HG03575 (cell line): ENCODE data around the gene SHANK3.

Experiments used
- ATAC-seq: cut with Tn5 transposase; IDR thresholded peaks from one replicate; pipeline ENCODE4 v1.9.1; 2021; ENCODE audit not compliant: unreplicated experiment, insufficient number of reproducible peaks, low FRiP score; ENCODE audit errors: extremely low read depth

The SHANK3 gene

DNA sequence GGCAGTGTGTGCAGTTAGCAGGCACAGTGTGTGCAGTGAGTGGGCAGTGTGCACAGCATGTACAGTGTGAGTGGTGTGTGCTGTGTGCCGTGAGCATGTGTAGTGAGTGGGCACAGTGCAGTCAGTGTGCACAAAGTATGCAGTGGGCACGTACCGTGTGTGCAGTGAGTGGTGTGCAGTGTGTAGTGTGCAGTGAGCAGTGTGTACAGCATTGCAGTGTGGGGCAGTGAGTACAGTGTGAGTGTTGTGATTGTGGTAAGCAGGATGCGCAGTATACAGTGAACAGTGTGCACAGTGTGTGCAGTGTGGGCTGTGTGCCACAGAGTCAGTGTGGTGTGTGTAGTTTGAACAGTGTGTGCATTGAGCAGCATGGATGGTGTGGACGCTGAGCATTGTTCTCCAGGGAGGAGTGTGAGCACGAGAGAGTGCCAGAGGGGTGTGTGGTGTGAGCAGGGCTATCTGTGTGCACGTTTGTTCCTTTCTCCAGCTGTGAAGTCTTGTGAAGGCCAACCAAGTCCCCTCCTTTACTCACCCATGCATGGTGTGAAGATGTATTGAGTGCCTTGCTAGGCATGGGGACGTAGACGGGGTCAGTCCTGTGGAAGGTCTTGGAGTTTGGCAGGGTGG is 3.0 kb downstream of the SHANK3 start:
- no peak for ATAC-seq

DNA sequence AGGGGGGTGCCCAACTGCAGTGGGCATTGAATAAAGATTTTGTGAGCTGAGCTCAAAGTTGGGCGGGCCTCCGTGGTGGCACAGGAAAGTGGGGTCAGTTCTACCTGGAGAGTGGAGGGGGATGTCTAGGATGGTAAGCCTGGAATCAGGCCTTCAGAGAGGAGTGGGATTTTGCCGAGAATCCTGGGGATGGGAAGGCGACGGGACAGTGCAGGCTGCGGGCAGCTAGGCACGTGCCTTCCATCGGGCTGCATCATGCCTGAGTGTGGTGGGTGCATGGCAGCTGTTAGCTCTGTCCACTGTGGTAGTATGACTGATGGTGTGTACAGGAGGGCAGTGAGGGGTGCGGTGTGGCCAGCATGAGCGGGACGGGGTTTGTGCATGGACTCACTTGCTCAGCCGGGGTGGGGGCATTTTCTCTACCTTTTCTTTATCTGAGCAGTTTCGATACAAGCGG is 3.6 kb downstream of the SHANK3 start:
- ATAC-seq: no peak

DNA sequence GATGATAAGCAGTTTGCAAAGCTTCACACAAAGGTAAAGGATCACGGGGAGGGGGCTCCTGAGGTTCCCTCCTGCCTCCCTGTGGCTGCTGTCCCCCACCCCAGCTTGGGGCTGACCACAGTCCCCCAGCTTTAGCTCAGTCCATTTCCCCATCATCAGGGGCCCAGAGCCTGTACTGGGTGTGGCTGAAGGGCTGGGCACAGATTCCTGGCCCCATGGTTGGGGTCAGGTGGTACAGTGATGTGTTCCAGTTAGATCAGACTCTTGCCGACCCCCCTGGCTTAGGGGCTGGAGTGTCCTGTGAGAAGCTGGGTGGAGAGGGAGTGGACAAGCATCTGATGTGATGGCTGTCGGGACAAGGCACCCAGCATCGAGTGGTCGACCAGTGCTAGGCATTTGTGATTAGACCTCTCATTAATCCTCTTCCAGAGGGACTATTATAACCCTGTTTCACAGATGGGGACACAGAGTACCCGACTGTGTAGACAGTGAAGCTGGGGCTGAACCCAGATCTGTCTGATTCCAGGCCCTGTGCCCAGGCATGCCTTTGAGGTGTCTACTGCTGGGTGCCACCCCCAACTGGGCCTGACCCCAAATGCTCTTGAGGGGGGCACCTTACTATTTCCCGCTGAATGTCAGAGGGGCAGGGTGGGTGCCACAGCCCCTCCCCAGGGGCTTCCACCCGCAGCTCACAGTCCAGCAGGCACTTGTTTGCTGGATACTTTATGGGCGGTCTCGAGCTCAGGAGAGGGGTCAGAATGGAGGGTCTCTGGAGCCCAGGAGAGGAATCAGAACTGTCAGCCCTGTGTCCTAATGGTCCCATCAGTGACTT is 4.3 kb downstream of the SHANK3 start:
- ATAC-seq: no peak

DNA sequence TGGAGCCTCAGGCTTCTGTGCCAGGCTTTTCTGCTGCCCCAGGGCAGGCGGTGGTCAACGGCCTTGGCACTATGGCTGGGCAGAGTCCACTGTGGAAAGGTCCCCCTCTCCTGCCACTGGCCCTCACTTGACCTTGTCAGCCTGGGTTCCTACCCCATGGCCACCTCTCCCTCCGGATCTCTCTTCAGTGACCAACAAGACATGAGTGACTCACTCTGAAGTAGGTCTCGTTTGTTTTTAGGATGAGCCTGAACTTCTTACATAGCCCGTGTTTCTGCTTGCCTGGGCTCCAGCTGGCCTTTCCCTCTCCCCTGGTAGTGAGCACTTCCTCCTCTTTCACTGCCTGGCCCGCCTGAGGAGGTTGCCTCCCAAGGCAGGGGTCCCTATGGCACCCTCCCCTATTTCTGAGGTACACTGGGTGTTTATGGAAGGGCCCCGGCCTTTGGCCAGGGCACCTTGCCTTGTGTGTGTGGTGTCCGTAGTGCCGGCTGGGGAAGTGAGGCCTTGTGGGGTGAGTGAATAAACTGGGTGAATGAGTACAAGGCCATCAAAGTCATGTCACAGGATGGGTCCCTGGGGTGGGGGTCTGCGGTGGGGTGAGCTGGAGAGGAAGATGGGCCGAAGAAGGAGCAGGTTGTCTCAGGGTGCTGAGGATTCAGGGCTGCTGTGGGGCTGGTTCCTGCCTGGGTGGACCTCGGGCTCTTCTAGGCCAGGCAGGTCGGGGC is 5.0 kb downstream of the SHANK3 start:
- ATAC-seq: no peak

DNA sequence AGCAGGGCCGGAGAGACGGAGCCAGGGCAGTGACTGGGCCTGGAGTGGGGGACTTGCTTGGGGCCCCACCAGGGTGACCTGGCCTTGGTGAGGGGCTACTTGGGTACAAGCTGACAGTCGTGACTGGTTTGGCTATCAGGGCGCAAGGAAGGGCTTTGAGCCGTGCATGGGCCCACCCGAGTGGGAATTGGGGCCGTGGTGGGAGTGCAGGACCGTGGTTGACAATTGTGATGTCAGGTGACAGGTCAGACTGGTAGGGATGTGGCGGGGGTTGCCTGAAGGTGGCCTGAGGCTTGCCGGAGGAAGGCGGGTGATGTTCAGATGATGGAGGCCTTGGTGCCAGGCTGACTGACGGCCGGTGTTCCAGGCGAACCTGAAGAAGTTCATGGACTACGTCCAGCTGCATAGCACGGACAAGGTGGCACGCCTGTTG is 5.6 kb downstream of the SHANK3 start:
- no peak for ATAC-seq

DNA sequence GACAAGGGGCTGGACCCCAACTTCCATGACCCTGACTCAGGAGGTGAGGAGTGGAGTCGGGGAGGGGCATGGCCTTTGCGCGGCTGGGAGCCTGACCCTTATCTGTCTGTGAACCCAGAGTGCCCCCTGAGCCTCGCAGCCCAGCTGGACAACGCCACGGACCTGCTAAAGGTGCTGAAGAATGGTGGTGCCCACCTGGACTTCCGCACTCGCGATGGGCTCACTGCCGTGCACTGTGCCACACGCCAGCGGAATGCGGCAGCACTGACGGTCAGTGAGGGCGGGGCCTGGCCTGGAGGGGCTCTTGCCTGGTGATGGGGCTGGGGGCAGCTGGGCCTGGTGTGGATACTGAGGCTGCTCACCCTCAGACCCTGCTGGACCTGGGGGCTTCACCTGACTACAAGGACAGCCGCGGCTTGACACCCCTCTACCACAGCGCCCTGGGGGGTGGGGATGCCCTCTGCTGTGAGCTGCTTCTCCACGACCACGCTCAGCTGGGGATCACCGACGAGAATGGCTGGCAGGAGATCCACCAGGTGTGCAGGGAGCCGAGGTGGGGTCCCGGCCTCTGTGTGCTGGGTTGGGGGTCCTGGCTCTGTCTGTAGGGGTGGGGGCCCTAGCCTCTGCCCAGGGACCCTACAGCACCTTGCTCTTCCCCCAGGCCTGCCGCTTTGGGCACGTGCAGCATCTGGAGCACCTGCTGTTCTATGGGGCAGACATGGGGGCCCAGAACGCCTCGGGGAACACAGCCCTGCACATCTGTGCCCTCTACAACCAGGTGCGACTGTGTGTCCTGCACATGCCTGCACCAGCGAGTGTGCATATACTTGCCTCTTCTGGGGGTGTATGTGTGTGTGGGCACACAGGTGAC is 6.3 kb downstream of the SHANK3 start:
- ATAC-seq: no peak

DNA sequence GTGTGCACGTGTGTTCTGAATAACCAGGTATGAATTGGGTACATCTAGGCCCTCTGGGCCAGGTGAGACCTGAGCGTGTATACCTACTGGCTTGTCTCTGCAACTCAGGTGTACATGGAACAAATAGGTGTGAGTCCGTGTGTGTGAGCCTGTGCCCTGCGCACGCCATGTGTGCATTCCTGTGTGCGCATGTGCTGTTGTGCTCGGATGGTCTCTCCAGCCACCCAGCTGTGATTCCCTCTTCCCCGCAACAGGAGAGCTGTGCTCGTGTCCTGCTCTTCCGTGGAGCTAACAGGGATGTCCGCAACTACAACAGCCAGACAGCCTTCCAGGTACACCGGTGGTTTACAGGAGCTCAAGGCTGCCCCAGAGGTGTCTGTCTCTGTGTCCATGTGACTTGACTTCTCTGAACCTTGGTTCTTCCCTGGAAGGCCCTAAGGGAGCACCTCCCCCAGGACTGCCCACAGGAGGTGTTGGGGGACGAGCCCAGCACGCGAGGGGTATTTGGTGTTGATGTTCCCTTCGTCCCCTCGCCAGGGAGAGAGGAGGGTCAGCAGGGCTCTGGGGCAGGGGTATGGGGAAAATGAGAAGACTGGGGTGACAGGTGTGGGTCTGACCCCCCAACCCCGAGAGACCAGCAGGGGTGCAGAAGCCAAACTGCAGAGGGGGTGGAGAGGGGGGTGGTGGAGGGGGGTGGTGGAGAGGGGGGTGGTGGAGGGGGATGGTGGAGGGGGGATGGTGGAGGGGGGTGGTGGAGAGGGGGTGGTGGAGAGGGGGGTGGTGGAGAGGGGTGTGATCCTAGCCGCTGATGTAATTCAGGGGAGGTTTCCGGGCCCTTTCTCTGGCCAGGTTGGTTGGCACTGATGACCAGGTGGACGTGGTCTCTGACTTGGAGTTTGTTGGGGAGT is 10.7 kb downstream of the SHANK3 start:
- no peak for ATAC-seq

DNA sequence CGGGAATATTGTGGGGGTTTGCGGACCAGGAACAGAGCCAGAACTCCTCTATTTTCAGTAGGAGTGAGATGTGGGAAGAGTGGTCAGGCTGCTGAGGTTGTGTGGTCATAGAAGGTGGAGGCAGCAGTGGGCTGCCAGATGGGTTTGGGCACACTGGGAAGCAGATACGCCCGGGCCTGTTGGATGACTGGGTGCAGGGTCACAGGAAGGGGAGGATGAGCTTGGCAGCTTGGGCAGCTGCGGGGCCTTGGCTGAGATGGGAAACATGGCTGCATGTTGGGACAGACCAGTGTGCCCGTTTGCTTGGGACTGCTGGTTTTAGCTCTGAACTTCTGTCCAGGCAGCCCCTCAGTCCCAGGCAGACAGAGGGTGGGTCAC is 11.4 kb downstream of the SHANK3 start:
- ATAC-seq: no peak

DNA sequence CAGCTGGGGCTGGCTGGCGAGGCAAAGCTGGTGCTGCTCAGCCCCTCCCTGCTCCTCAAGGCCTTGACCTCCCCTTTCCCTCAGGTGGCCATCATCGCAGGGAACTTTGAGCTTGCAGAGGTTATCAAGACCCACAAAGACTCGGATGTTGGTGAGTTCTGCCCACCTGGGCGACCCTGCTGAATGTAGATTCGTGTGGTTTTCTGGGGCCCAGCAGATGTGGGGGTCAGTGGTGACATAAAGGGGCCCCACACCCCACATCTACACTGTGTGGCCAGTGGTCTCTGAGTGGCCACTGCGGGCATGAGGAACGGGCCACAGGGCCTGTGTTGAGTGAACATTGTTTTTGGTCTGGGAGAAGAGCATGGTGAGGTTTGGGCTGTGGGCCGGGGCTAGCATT is 11.9 kb downstream of the SHANK3 start:
- no peak for ATAC-seq

DNA sequence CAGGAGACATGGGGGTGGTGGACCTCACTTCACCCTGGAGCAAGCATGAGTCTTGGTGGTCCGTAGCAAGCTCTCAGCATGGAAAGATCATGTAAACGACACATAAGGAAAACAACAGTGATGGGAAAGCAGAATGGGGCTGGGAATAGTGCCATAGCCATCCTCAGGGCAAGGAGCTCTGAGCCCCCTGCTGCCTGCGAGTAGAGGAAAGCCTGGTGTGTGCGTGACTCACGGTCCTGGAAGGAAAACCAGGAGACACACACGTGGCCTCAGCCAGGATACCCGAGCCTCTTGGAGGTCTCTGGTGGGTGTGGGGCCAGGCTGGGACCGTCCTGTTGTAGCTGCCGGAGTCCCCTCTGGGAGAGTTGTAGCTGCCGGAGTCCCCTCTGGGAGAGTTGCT is 12.4 kb downstream of the SHANK3 start:
- ATAC-seq: no peak

DNA sequence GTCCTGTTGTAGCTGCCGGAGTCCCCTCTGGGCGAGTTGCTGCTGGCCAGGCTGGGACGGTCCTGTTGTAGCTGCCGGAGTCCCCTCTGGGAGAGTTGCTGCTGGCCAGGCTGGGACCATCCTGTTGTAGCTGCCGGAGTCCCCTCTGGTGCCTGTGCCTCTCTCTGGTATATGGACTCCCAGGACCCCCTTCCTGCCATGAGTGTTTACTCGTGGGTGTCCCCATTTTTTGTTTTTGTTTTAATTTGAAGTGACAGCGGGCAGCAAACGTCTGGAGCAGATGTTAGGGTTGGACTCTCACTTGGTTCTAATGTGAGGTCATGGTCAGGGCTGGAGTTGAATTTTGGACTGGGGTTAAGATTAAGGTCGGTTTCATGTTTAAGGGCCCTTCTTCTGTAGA is 14.2 kb downstream of the SHANK3 start:
- ATAC-seq: no peak

DNA sequence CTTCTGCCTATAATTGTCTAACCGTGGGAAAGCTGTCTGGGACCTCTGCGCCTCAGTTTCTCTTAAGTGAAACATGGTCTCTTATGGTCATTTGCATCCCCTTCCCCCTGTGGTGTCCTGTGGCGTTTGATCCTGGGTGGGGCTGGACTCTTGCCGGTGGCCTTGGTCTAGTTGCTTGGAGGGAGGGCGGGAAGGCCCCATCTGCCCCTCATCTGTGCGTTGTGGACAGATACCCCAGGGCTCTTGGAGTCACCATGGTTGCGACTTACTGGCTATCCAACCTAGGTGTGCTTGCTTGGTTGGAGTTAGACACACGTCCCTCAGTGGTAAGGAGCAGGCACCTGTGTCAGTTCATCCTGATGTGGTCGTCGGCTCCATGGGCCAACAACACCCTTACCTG is 15.2 kb downstream of the SHANK3 start:
- no peak for ATAC-seq

DNA sequence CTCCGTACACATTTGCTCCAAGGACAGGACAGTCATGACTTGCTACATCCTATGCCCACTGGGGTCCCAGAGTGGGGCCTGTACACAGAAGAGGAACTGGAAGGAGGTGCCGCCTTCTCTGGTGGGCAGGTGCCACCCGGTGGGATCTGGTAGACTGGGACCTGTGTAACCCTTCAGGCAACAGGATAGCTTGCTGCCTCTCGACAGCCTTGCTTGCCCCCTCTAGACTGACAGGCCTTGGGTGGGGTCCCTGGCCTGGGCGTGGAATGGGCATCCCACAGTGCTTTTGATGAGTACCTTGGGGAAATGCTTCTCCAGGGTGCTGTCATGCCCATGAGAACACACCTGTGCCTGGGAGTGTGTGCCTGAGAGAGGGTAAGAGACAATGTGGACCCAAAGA is 15.8 kb downstream of the SHANK3 start:
- ATAC-seq: no peak

DNA sequence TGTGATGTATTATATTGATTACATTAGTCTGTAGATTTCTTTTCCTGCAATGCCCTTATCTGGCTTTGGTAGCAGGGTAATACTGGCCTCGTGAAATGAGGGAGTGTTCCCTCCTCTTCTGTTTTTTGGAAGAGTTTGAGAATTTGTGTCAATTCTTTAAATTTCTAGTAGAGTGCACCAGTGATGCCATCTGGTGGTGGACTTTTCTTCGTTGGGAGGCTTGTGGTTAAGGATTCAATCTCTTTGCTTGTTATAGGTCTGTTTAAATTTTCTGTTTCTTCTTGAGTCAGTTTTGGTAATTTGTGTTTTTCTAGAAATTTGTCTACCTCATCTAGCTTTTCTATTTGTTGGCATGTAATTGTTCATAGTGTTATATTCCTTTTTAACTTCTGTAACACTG is 18.9 kb downstream of the SHANK3 start:
- no peak for ATAC-seq

DNA sequence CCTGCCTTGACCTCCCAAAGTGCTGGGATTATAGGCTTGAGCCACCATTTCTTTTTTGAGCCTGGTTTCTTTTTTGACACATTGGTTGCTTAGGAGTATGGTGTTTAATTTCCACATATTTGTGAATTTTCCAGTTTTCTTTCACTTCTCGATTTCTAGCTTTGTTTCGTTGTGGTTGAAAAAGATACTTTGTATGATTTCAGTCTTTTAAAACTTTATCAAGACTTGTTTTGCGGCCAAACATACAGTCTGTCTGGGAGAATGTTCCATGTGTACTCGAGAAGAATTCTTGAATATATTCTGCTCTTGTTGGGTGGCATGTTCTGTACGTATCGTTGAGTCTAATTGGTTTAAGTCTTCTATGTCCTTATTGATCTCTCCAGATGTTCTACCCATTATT is 20.8 kb downstream of the SHANK3 start:
- ATAC-seq: no peak

DNA sequence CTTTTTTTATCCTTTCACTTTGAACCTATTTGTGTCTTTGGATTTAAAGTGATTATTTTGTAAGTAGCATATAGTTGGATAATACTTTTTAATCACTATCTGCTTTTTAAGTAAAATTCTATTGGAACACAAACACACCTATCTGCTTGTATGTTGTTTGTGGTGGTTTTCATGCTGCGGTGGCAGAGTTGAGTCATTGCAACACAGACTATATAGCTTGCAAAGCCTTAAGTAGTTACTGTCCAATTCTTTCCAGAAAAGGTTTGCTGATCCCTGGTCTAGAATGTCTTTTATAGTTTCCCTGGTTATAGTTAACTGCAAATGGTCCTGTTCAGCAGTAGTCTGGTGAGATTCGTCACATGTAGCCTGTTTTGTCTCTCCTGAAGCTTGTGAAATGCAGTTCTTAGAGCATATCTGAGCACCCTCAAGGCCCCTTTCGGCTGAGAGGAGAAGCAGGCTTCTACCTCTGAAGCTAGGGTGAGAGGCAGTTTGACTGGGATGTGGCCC is 21.5 kb downstream of the SHANK3 start:
- no peak for ATAC-seq

DNA sequence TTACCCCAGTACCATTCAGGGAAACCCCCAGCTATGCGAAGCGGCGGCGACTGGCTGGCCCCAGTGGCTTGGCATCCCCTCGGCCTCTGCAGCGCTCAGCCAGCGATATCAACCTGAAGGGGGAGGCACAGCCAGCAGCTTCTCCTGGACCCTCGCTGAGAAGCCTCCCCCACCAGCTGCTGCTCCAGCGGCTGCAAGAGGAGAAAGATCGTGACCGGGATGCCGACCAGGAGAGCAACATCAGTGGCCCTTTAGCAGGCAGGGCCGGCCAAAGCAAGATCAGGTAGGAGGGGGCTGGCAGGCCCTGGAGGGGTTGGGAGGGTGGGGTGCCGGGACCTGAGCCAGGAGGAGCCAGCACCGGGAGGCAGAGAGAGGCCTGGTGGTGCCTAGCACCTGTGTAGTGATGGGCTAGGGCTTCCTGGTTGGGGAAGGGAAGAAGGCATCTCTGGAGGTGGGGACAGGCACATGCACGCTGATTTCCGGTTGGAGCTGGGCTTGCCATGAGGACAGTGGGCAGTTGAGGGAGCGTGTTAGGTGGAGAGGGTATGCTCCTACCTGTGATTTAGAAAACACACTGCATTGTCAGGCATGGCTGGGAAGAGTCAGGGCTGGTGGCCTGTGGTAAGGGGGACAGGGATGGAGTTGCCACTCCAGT is 22.3 kb downstream of the SHANK3 start:
- ATAC-seq: no peak
